GM18868 (cell line): ENCODE data around the gene RIC1.
A peak's percentile ranks its signal among the peaks of the same experiment; 100 is the strongest.
"Not testable (repeated sequence)": the region's sequence is repeated elsewhere in the genome, so short reads cannot be mapped to it uniquely, and the experiment has no call there.

Source experiments
- ATAC-seq: cut with Tn5 transposase; IDR thresholded peaks from one replicate; pipeline ENCODE4 v1.9.1; 2021; ENCODE audit warnings: mild to moderate bottlenecking, moderate library complexity; ENCODE audit not compliant: unreplicated experiment

RIC1 gene

GRCh38 chr9:5662804-5663203 lies 33.9 kb downstream of the RIC1 start:
- ATAC-seq = not testable (repeated sequence)

GRCh38 chr9:5665059-5665458 lies 36.2 kb downstream of the RIC1 start:
- ATAC-seq = no peak

GRCh38 chr9:5667391-5667790 lies 38.5 kb downstream of the RIC1 start:
- no peak for ATAC-seq

GRCh38 chr9:5670079-5670478 lies 41.2 kb downstream of the RIC1 start:
- no peak for ATAC-seq

- ATAC-seq = no peak
These were observed 42.9 kb downstream of the RIC1 start for GRCh38 chr9:5671711-5672353.

- ATAC-seq = not testable (repeated sequence)
These were observed 46.1 kb downstream of the RIC1 start for GRCh38 chr9:5675046-5675445.

- not testable (repeated sequence) for ATAC-seq
These were observed 54.7 kb downstream of the RIC1 start for GRCh38 chr9:5683591-5683990.

GRCh38 chr9:5684101-5684500 lies 55.2 kb downstream of the RIC1 start:
- no peak for ATAC-seq

- ATAC-seq = no peak
These were observed 59.2 kb downstream of the RIC1 start for GRCh38 chr9:5688109-5688508.

GRCh38 chr9:5690278-5690677 lies 61.4 kb downstream of the RIC1 start:
- no peak for ATAC-seq

- no peak for ATAC-seq
These were observed 67.0 kb downstream of the RIC1 start for GRCh38 chr9:5695860-5696259.

GRCh38 chr9:5696884-5697283 lies 68.0 kb downstream of the RIC1 start:
- peak; percentile 92 for ATAC-seq

GRCh38 chr9:5698004-5698403 lies 69.1 kb downstream of the RIC1 start:
- ATAC-seq = no peak

GRCh38 chr9:5698810-5699556 lies 70.1 kb downstream of the RIC1 start:
- no peak for ATAC-seq

GRCh38 chr9:5708414-5708813 lies 79.5 kb downstream of the RIC1 start:
- ATAC-seq = no peak

- ATAC-seq = no peak
These were observed 83.9 kb downstream of the RIC1 start for GRCh38 chr9:5712651-5713390.

GRCh38 chr9:5714501-5715401 lies 85.8 kb downstream of the RIC1 start:
- no peak for ATAC-seq

- no peak for ATAC-seq
These were observed 86.7 kb downstream of the RIC1 start for GRCh38 chr9:5715548-5716127.

- not testable (repeated sequence) for ATAC-seq
These were observed 88.5 kb downstream of the RIC1 start for GRCh38 chr9:5717434-5717833.

- ATAC-seq = no peak
These were observed 89.6 kb downstream of the RIC1 start for GRCh38 chr9:5718296-5719032.
